Measurements from ENCODE around the gene PRSS38. TPM values are rescaled to one million over a fixed set of nuclear protein-coding genes. Genes with fewer than 3 reads are reported as not detected.

PRSS38 gene
- total and polyA plus RNA-seq, 10 of the 15 experiments (the other 5 are each of a cell fraction or from before 2014, with no cell fraction given) = not detected

DNA sequence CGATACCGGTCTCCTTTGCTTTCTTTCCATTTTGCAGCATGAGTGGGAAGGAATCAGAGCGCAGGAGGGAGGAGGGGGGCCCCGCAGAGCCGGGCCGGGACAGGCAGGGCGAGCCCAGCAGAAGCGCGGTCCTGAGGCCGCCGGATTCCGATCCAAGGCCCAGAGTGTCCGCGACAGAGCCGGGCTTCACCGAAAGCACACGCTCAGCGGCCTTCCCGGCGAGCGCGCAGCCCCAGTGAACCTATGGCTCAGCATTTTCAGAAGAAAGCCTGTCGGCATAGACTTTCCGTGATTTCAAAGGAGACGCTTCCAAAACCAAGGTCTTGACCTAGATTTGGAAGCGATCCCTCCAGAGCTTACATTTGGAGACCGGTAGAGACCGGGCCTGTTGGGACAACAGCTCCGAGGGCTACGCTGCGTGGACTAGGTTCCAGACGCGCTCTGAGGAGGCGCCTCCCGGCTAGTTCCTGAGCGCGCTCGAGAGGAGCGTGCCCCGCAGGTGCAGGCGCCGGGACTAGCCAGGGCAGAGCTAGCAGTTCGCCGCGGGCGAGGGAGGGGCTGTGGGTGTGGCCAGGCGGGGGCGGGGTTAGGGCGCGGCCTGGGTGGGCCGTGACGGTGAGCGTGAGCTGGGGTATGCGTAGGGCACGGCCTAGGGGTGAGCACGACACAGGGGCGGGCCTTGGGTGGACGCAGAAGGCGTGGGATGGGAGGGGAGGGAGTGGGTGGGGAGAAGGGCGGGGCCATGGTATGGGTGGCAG, 27.8 kb upstream of the PRSS38 start (continued):
- no peak for TF ChIP-seq GATAD2B (conservative IDR thresholded peaks at IDR 0.05; ENCODE audit: low read depth)
- TF ChIP-seq POLR2A (IDR thresholded peaks at IDR 0.05; ENCODE audit: low read depth, low read length) = peak; percentile 68; the same call in 1 of the 2 replicates
- TF ChIP-seq ZNF217 (IDR thresholded peaks at IDR 0.05) = no peak
- TF ChIP-seq, protein P1, sequence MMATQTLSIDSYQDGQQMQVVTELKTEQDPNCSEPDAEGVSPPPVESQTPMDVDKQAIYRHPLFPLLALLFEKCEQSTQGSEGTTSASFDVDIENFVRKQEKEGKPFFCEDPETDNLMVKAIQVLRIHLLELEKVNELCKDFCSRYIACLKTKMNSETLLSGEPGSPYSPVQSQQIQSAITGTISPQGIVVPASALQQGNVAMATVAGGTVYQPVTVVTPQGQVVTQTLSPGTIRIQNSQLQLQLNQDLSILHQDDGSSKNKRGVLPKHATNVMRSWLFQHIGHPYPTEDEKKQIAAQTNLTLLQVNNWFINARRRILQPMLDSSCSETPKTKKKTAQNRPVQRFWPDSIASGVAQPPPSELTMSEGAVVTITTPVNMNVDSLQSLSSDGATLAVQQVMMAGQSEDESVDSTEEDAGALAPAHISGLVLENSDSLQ (IDR thresholded peaks at IDR 0.05) = no peak
- no peak for TF ChIP-seq DPF2 (IDR thresholded peaks at IDR 0.05)
- TF ChIP-seq MYB (IDR thresholded peaks at IDR 0.05; ENCODE audit: borderline replicate concordance, low read depth, low read length) = no peak
- TF ChIP-seq IKZF1 (conservative IDR thresholded peaks at IDR 0.05) = peak; percentile 51
- TF ChIP-seq EGR1 (IDR thresholded peaks at IDR 0.05; ENCODE audit: borderline replicate concordance in 1 of 2, low read depth in 2 of 2, low read length in 2 of 2) = peak in 1 of 2 experiments; percentile 37; a peak in 1 of 3 replicates
- TF ChIP-seq WRNIP1 (IDR thresholded peaks at IDR 0.05; ENCODE audit: borderline replicate concordance, low read depth, low read length) = no peak
- TF ChIP-seq TAF1 (IDR thresholded peaks at IDR 0.05; ENCODE audit: borderline replicate concordance, low read depth, low read length) = peak; percentile 55; the same call in 1 of the 2 replicates
- no peak for TF ChIP-seq SUZ12 (IDR thresholded peaks at IDR 0.05; ENCODE audit: unreplicated experiment)

All from GM12878 (cell line).